GM19035 (cell line): ENCODE measurements around the gene PPM1J.
A peak's percentile ranks its signal among the peaks of the same experiment; 100 is the strongest.

ENCODE experiments used
- ATAC-seq: cut with Tn5 transposase; IDR thresholded peaks from one replicate; pipeline ENCODE4 v1.9.1; 2021; ENCODE audit not compliant: unreplicated experiment

Gene PPM1J

DNA sequence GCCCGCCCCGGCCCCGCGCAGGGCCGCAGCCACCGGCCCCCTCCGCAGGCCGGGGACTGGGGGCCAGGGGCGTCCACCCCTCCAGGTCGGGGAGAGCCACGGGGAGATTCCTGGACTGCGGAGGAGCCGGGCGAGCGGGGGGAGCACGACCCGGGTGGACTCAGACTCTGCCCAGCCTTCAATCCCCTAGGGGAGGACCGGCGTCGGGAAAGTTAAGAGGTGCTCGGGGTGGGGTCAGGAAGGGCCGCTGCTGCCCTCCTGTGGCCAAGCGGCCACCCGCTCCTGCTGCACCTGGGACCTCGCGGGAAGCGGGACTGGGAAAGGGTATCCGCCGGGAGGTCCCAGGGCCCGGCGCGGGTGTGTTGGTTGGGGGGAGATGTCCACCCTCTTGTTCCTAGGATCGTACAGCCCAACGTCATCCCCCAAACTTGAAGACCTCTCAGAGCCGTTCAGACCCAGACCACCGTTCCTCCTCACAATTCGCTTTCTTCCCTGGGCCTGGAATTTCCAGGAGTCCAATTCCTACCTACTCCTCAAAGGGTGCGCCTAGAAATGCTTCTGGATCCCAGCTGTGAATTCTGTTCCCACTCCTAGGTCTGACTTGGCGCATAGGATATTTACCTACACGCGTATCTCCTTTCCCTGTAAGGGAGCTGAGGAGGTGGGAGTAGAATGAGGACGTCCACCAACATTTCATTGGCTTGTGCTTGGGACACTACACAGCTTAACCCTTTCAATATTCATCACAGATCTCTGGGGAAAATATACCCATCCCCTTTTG is 7.7 kb downstream of the PPM1J start:
- ATAC-seq: peak; percentile 55

GRCh38 chr1:112706505-112707220 is 8.5 kb downstream of the PPM1J start, which contains the start of gene RHOC:
RHOC (minus strand) TSS chr1:112707127; CDS start chr1:112703799, 3,328 bp downstream.
- ATAC-seq: peak; percentile 65

- ATAC-seq: peak; percentile 61
Observed at GRCh38 chr1:112704934-112705627, 10.1 kb downstream of the PPM1J start.

- no peak for ATAC-seq
Observed at GRCh38 chr1:112704391-112704933, 10.7 kb downstream of the PPM1J start.

GRCh38 chr1:112703706-112704105 is 11.4 kb downstream of the PPM1J start:
- ATAC-seq: no peak

DNA sequence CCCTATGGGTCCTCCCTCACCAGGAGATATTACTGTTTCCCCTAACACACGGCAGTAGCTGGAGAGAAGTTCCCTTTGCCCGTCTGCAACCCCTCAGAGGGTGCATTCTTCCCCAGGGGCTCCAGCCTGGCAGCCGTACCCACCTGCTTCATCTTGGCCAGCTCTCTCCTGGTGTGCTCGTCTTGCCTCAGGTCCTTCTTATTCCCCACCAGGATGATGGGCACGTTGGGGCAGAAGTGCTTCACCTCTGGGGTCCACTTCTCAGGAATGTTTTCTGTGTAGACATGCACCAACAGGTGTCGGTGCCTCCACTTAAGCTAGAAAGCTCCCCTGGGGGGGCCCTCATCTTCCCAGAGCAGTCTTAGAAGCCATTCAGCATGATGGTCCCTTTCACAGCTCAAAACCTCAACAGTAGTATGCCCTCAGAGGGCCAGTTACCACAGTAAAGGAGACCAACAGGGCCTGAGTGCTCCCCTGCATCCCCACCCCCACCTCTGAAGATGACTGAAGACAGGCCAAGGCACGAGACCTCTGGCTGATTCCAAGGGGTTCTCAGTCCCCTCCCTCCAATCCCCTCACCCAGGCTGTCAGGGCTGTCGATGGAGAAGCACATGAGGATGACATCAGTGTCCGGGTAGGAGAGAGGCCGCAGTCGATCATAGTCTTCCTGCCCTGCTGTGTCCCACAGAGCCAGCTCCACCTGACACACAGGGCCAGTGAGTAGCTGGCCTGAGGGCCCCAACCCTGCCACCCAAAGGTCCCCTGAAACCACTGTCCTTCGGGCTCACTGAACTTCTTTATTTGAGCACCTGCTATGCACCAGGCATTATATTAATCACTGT is 12.5 kb downstream of the PPM1J start:
- ATAC-seq: no peak

GRCh38 chr1:112702067-112702395 is 13.1 kb downstream of the PPM1J start:
- no peak for ATAC-seq

- ATAC-seq: no peak
Observed at GRCh38 chr1:112701227-112702066, 13.7 kb downstream of the PPM1J start.

GRCh38 chr1:112700290-112701226 is 14.6 kb downstream of the PPM1J start:
- no peak for ATAC-seq

DNA sequence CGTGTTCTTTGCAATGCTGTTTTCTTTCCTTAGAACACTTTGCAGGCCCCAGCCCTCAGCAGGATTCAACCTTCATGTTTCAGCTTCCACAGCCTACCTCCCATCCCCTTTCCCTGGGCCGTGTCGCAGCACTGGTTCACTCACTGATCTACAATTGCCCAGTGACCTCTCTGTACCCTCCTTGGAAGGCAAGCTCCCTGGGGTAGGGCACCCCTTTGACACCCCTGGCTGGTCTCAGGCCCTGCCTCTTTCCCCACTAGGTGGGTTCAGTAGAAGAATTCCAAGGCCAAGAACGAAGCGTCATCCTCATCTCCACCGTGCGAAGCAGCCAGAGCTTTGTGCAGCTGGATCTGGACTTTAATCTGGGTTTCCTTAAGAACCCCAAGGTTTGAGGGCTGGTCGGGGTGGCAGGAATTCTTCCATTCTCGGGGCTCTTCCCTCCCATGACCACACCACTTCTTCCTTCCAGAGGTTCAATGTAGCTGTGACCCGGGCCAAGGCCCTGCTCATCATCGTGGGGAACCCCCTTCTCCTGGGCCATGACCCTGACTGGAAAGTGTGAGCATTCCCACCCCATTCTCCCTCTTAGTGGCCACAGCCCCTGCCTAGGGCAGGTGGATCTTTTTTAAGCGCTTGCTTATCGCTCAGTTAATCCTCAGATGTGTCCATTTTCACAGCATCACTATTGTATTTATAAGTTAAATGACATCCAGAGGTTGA is 15.5 kb downstream of the PPM1J start:
- ATAC-seq: no peak

- ATAC-seq: no peak
Observed at GRCh38 chr1:112698366-112699310, 16.5 kb downstream of the PPM1J start.

- ATAC-seq: no peak
Observed at GRCh38 chr1:112697781-112698201, 17.3 kb downstream of the PPM1J start.

DNA sequence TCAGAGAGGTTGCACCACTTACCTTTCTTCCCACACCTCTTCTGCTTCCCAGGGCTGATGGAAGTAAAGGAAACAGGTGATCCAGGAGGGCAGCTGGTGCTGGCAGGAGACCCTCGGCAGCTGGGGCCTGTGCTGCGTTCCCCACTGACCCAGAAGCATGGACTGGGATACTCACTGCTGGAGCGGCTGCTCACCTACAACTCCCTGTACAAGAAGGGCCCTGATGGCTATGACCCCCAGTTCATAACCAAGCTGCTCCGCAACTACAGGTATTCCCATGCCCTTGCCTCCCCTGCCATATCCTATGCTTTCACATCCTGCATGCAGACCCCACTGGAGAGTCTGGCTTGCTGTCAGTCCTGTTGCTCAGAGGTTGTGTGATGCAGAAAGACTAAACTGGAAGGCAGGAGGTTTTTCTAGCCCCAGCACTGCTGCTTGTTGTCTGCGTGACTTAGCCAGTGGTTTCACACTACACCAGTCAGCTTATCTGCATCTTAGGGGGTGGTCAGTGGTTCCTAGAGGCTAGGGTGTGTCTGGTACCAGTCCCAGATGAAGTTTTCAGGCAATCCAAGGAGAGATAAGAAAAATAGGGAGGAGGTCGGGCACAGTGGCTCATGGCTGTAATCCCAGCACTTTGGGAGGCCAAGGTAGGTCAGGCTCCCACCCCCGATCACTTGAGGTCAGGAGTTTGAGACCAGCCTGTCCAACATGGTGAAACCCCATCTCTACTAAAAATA is 18.4 kb downstream of the PPM1J start:
- ATAC-seq: no peak

DNA sequence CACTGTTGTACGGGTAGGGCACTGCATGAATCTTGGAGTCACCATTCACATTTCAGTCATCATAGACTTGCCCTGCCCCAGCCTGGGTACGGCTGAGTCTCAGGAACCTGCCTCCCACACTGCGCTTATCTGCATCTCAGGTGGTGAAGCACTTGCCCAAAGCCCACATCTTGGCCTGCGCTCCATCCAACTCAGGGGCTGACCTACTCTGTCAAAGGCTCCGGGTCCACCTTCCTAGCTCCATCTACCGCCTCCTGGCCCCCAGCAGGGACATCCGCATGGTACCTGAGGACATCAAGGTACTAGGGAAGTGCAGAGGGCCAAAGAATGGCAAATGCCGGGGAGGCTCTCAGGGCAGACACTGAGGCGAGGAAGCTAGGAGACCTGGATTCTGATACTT is 19.9 kb downstream of the PPM1J start:
- ATAC-seq: no peak

- ATAC-seq: no peak
Observed at GRCh38 chr1:112694363-112694929, 20.7 kb downstream of the PPM1J start.

DNA sequence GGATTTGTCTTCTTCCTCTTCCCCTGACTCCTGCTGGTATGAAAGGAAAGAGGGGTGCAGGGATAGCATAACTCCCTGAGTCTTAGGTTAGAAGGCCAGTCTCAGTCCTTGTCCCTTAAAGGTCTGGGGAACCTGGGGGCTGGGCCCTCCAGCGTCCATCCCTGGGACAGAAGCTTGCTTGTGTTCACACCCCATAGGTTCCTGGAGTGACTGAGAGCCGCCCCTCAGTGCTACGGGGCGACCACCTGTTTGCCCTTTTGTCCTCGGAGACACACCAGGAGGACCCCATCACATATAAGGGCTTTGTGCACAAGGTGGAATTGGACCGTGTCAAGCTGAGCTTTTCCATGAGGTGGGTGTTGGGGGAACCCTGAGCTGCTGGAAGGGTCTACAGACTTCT is 21.3 kb downstream of the PPM1J start:
- no peak for ATAC-seq
